PC-9 (cell line): Measurements from ENCODE around the gene CACNA1E. TPM values are rescaled to one million over a fixed set of nuclear protein-coding genes. Genes with fewer than 3 reads are reported as not detected.

Experiments used
- BruUV-seq: library from RNA; stranded (reverse); fragments of 400-500 nt; replicated peaks from 2 replicates; lab custom pipeline; 2021; lab: Mats Ljungman, UMichigan
- CTCF ChIA-PET: fragments of 300-600 bp; sonication (Branson Sonifier 250); formaldehyde crosslinking; loops from one replicate; lab custom pipeline; 2022; ENCODE audit warnings: antibody characterized with exemption; lab: Charles Lee
- POLR2A ChIA-PET: fragments of 300-600 bp; sonication (Branson Sonifier 250); formaldehyde crosslinking; loops from one replicate; lab custom pipeline; 2022; ENCODE audit warnings: antibody characterized with exemption; ENCODE audit not compliant: unreplicated experiment; lab: Charles Lee
- DNase-seq, 2 experiments: peaks; one replicate each; pipeline versions ENCODE4 v3.0.0 to v3.0.0-alpha.2; 2015 to 2022; ENCODE audit warnings: mixed read lengths in 1 of 2
- H2AFZ ChIP-seq: fragments of 200-600 bp; sonication (generic); 2 replicates; pipeline ENCODE4 v1.8.1; 2017; ENCODE audit warnings: antibody characterized with exemption
- H3F3A ChIP-seq: fragments of 200-600 bp; sonication (generic); 2 replicates; pipeline ENCODE4 v1.8.1; 2017; ENCODE audit warnings: antibody characterized with exemption, mild to moderate bottlenecking, low read depth; ENCODE audit not compliant: insufficient read depth
- H3K27ac ChIP-seq: fragments of 200-600 bp; sonication (generic); 2 replicates; pipeline ENCODE4 v1.6.1; 2016; ENCODE audit warnings: mixed run types
- H3K27me3 ChIP-seq: fragments of 200-600 bp; sonication (generic); 2 replicates; pipeline ENCODE4 v1.6.1; 2016; ENCODE audit warnings: low read depth, mixed run types; ENCODE audit not compliant: insufficient read depth
- H3K36me3 ChIP-seq: fragments of 200-600 bp; sonication (generic); 2 replicates; pipeline ENCODE4 v1.6.1; 2016; ENCODE audit warnings: low read depth, mixed run types
- H3K4me1 ChIP-seq: fragments of 200-600 bp; sonication (generic); replicated peaks from 2 replicates; pipeline ENCODE4 v1.6.1; 2016; ENCODE audit warnings: mixed run types; ENCODE audit not compliant: insufficient read depth
- H3K4me2 ChIP-seq: fragments of 200-600 bp; sonication (generic); 2 replicates; pipeline ENCODE4 v1.6.1; 2017; ENCODE audit warnings: mixed run types
- H3K4me3 ChIP-seq: fragments of 200-600 bp; sonication (generic); 2 replicates; pipeline ENCODE4 v1.6.1; 2016; ENCODE audit warnings: mixed run types
- H3K79me2 ChIP-seq: fragments of 200-600 bp; sonication (generic); 2 replicates; pipeline ENCODE4 v1.6.1; 2017; ENCODE audit warnings: low read depth, mixed run types
- H3K9me2 ChIP-seq: fragments of 200-600 bp; sonication (generic); 2 replicates; pipeline ENCODE4 v1.8.1; 2017; ENCODE audit warnings: mild to moderate bottlenecking; ENCODE audit not compliant: insufficient read depth
- H3K9me3 ChIP-seq: fragments of 200-600 bp; sonication (generic); 2 replicates; pipeline ENCODE4 v1.8.1; 2016; ENCODE audit warnings: low read depth; ENCODE audit not compliant: insufficient read depth
- H4K20me1 ChIP-seq: fragments of 200-600 bp; sonication (generic); 2 replicates; pipeline ENCODE4 v1.8.1; 2017; ENCODE audit not compliant: insufficient read depth
- CTCF ChIP-seq: fragments of 200-600 bp; sonication (generic); conservative IDR thresholded peaks from 2 replicates; pipeline ENCODE4 v1.6.1; 2017; ENCODE audit warnings: mixed run types, antibody characterized with exemption, mild to moderate bottlenecking, moderate library complexity
- EZH2 ChIP-seq: fragments of 200-600 bp; sonication (generic); IDR thresholded peaks from 2 replicates; pipeline ENCODE4 v1.8.0; 2017; ENCODE audit warnings: antibody characterized with exemption, low read depth
- intact Hi-C: fragments of 100-400 bp; cut with micrococcal nuclease; formaldehyde crosslinking; loops from one replicate; pipeline ENCODE4 v1.10.0; 2022; ENCODE audit not compliant: unreplicated experiment
- total RNA-seq: library from RNA; stranded (reverse); gene quantifications from 2 replicates; pipeline ENCODE4 v1.2.3, GENCODE V29; 2021

Gene CACNA1E
- total RNA-seq, 1 experiment from 2014 or later = not detected

GRCh38 chr1:181807251-181807650, 323.9 kb downstream of the CACNA1E start:
- H3K27me3 ChIP-seq = peaks cover 18% of the 10 kb centered on the region
- no peaks in the 10 kb centered on the region for H4K20me1 ChIP-seq
- H3K9me3 ChIP-seq = no peaks in the 10 kb centered on the region
- no peak overlapping the region for H3K4me2 ChIP-seq
- no peaks in the 10 kb centered on the region for H3K36me3 ChIP-seq
- TF ChIP-seq EZH2 (no peak), CTCF (no peak)
- no peak overlapping the region for H2AFZ ChIP-seq
- no peaks in the 10 kb centered on the region for H3K9me2 ChIP-seq
- H3K27ac ChIP-seq = no peak overlapping the region
- H3K79me2 ChIP-seq = no peaks in the 10 kb centered on the region
- H3K4me1 ChIP-seq = no peaks in the 10 kb centered on the region
- no peak overlapping the region for H3K4me3 ChIP-seq
- ChIA-PET CTCF (no interaction called here), POLR2A (no interaction called here)
- no peak for DNase-seq
- no TSS peak for BruUV-seq
- no peaks in the 10 kb centered on the region for H3F3A ChIP-seq
- intact Hi-C loops = no loop called here

GRCh38 chr1:181809991-181810545, 326.8 kb downstream of the CACNA1E start:
- H3K27me3 ChIP-seq = peaks cover 37% of the 10 kb centered on the region
- no peaks in the 10 kb centered on the region for H3K9me2 ChIP-seq
- no peaks in the 10 kb centered on the region for H3K36me3 ChIP-seq
- no peaks in the 10 kb centered on the region for H3K9me3 ChIP-seq
- H3K79me2 ChIP-seq = no peaks in the 10 kb centered on the region
- no peak for DNase-seq
- BruUV-seq = no TSS peak
- no peaks in the 10 kb centered on the region for H4K20me1 ChIP-seq
- H2AFZ ChIP-seq = no peak overlapping the region
- no peak overlapping the region for H3K4me3 ChIP-seq
- H3K4me1 ChIP-seq = no peaks in the 10 kb centered on the region
- no peak overlapping the region for H3K27ac ChIP-seq
- TF ChIP-seq CTCF = no peak
- TF ChIP-seq EZH2 = no peak
- intact Hi-C loops = no loop called here
- ChIA-PET CTCF (no interaction called here), POLR2A (no interaction called here)
- H3F3A ChIP-seq = no peaks in the 10 kb centered on the region
- H3K4me2 ChIP-seq = no peak overlapping the region

GRCh38 chr1:181812208-181812607, 328.9 kb downstream of the CACNA1E start:
- ChIA-PET CTCF (no interaction called here), POLR2A (no interaction called here)
- Histone ChIP-seq H3K4me1 (no peaks in the 10 kb centered on the region), H4K20me1 (no peaks in the 10 kb centered on the region), H3K27me3 (peaks cover 37% of the 10 kb centered on the region; the same call in 1 of the 2 replicates), H3K27ac (no peak overlapping the region), H3F3A (no peaks in the 10 kb centered on the region), H3K9me3 (no peaks in the 10 kb centered on the region), H3K79me2 (no peaks in the 10 kb centered on the region), H3K4me2 (no peak overlapping the region), H3K36me3 (no peaks in the 10 kb centered on the region), H3K4me3 (no peak overlapping the region), H3K9me2 (no peaks in the 10 kb centered on the region), H2AFZ (no peak overlapping the region)
- no TSS peak for BruUV-seq
- intact Hi-C loops = no loop called here
- TF ChIP-seq CTCF (no peak), EZH2 (no peak)
- no peak for DNase-seq
